H54 (cell line): Measurements from ENCODE around the gene FAM107B.

Source experiments
- DNase-seq: peaks from one replicate; pipeline ENCODE4 v3.0.0; 2011; ENCODE audit warnings: low spot score, mixed read lengths; ENCODE audit not compliant: insufficient read length
- FAIRE-seq: peaks from 3 replicates; lab custom pipeline; 2011; peaks lifted over from hg19 to GRCh38; lab: Jason Lieb, UNC
- POLR2A ChIP-seq: IDR thresholded peaks from 2 replicates; pipeline ENCODE4 v1.6.1; 2011; ENCODE audit warnings: low read depth, mild to moderate bottlenecking, low read length

The FAM107B gene

DNA sequence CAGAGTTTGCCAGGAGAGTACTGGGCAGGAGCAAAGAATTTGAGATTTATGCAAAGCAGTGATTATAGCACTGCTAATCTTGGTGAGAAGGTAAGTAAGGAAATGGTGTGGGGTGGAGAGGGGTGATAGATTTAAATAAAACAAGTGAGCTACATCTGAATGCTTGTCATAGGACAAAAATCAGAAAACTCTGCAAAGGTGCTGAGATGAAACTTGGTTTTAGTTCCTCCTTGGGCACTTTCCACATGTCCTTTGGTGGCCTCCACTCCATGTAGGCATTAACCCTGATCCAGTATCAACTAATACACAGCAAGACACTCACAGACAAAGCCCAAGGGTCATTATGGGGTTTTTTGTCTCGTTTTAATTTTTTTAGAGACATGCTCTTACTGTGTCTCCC, 25.7 kb upstream of the FAM107B start:
- DNase-seq, result no peak
- TF ChIP-seq POLR2A, result no peak
- FAIRE-seq, result no peak

DNA sequence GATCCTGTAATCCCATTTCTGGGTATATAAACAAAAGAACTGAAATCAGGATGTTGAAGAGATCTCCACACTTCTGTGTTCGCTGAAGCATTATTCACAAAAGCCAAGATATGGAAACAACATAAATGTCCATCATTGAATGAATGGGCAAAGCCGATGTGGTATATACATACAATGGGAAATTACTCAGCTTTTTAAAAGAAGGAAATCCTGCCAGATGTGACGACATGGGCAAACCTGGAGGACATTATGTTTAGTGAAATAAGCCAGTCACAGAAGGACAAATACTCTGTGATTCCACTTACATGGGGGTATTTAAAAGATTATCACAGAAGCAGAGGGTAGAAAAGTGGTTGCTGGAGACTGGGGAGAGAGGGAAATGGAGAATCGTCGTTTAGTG, 23.9 kb upstream of the FAM107B start:
- FAIRE-seq (no peak), DNase-seq (no peak)
- TF ChIP-seq POLR2A, result no peak

DNA sequence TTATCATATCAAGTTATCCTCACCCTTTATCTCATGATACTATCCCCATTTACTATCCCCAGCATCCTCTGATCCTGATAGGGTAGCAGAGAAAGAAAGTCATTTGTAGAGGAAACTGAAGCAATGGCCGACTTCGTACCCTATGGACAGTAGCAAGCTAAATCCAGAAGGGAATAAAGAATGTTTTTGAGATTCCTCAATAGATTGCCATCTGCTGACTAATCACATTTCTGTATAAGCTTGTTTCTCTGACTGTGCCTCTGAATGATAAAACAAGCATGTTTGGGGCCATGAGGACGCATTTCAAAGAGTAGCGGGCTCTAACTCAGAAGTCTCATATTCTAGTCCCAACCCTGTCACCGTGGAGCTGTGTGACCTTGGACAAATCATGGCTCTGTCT, 13.2 kb upstream of the FAM107B start:
- DNase-seq (no peak), FAIRE-seq (no peak)
- TF ChIP-seq POLR2A, result no peak

DNA sequence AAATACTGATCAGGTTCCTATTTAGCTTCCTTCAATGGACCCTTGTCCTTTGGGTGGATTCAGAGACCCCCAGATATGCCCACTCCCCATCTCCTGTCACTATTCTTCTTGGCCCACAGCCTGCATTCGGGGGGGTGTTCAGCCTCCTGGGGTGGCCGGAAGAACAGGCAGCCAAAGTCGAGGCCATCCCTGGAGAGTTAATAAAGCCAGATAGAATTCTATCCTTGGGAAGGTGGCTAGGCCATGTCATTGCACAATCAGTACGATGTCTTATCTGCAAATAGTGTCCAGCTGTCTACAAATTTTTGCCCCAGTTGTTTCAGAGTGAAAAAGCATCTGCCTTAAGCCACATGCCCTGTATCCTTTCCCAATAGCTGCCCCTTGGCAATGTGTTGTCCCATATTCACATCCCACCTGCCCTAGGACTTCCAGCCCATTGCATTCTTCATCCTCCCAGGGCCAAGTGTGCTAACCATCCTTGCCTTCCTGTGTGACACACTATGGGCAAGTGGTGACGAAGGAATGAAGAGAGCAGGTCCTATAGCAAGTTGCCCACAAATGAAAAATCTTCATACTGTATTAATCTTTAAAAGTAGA, 9.9 kb upstream of the FAM107B start:
- DNase-seq (no peak), FAIRE-seq (no peak)
- no peak for TF ChIP-seq POLR2A

DNA sequence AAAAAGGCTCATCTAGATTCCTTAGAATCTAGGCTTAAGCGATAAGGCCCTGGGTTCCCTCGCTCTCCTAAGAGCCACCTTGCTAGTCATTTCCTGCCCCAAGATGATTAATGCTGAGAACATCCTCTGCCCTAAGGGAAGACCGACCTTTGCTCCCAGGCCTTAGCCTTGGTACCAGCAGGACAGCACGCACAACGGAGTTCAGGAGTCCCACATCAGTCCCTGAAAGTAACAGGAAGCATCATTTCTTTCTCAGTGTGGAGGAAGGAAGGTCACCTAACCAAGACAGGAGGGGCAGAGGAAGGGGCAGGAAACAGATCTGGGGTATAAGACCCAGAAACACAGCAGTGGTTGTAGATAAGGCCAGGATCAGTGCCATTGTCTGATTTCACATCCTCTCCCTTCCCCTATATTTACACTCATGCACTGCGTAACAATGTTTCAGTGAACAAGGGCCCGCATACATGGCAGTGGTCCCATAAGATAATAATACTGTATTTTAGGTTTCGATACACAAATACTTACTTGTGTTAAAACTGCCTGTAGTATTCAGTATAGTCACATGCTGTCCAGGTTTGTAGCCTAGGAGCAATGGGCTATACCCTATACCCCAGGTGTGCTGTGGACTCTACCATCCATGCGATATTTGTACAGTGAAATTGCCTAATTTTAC, 8.1 kb upstream of the FAM107B start:
- DNase-seq (peak; percentile 66), FAIRE-seq (peak; percentile 91)
- TF ChIP-seq POLR2A, result no peak

DNA sequence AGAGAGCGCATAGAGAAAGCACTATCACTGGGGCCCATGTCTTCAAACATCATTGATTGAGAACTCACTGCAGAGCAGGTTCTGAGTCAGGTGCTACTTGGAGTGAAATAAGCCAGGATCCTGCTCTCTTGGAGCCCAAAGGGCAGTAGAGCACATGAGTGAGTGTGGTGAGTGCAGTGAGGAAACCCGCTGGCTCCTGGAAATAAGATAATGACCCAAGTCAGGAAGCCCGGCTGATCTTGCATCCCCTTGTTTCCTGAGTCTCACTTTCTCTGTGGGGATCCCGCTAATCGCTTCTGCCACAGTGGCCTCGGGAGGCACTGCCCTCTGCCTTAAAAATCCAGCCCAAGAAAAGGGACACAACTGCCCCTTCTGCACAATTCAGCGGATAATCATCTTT, 7.1 kb upstream of the FAM107B start:
- no peak for FAIRE-seq
- TF ChIP-seq POLR2A, result no peak
- no peak for DNase-seq

DNA sequence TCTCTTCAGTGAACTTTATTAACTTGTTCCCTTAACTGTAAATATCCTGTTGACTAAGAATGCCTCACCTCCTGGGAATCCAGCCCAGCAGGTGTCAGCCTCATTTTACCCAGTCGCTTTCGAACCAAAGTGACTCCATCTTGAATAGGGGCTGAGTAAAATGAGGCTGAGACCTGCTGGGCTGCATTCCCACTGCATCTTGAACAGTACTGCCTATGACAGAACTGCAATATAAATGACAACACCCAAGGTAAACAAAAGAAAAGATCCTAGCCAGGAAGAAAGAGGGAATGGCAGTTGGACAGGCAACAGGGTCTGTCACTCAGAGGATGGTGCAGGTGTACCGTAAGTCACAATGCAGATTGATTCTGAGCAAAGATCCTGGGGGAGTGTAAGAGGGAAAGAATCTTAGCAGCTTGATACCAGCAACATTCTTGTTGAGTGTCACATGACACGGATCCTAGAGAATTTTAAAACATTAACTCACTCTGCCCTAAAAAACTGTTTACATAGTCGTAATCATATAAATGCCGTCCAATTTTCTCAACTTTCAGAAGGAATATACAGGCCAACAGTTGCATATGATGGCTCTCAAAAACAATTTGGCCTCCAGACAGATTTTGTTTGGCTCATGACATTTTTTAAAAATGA, 4.4 kb upstream of the FAM107B start:
- FAIRE-seq, result no peak
- no peak for DNase-seq
- no peak for TF ChIP-seq POLR2A

DNA sequence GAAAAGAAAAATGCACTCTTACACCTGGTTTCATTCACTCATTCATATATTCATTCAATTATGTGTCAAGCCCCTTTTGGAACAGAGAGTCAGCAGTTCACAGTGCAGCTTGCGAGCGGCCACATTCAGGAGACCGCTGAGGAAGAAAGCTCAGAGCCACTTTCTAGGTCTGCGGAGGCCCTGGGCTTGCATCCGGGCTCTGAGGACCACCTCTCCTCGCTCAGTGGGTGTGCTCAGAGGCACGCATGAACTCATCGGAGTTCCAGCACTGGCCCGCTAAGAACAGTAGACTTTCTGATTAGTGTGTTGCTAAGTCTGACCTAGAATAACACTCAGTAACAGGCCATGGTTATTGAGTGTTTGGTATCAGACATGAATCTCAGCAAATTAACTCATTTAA, 1.8 kb upstream of the FAM107B start:
- FAIRE-seq, result no peak
- TF ChIP-seq POLR2A, result no peak

DNA sequence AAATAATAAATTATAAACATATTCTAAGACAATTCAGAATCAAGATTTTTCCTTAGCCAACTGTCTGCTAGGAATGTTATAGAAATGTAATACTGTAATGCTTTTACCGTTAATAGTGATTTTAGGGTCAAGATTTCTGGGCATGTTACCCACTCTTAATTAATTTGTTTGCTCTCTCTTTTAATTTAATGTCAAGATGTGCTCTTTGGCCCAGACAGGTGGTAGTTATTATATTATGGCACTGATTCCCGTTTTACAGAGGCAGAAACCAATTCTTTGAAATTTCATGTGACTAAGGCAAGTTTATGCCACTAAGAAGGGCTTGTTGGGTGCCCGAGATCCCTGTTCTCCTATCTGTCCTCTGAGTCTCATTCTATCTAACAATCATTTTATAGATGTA, 959 bp upstream of the FAM107B start:
- no peak for DNase-seq
- no peak for TF ChIP-seq POLR2A
- FAIRE-seq, result no peak

More for the DNA sequence above, 1.8 kb upstream of the FAM107B start:
- DNase-seq, result no peak

DNA sequence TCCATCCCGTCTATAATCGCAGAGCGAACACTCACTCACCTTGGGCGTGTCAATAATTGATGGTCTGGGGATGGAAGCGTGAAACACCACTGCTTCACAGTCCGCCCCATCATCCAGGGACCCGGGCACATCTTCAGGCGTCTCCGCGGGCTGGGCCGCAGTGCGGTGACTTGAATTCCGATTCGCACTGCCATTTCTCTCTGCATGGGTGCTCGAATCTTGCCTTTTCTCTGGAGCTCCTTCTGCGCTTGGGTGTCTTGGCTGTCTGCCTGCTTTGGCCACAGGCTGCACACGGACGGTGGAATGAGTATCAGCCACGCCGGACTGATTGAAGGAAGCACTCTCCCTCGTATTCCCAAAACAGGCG, 500 bp downstream of the FAM107B start:
- no peak for TF ChIP-seq POLR2A
- DNase-seq (no peak), FAIRE-seq (no peak)

DNA sequence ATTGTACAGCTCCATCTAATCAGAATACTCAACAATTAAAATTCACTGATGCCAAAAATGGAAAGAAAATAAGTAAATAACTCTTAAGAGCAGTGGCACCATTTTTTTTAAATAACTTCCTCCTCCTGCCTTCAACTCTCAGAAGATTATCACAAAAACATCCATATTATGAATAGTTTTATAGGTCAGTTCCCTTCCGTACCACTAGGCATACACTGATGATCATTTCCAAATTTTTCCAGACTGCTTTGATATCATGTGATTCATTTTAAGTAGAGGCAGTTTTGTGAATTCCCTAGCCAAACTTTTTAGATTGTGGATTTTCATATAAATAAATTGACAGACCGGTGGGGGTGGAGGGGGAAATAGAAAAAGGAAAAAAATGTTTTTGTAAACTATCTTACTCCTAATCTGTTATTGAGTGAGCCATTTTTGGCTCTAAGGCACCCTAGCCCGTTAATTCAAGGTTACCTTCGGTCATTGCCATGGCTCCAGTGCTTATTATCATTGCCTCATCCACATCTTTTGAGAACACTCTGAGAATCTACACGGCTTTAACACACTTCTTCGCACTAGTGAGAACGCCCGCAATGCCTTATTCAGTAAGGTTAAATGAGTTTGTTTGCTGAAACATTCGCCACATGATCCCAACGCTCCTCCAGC, 1.0 kb downstream of the FAM107B start:
- DNase-seq (no peak), FAIRE-seq (no peak)
- no peak for TF ChIP-seq POLR2A

DNA sequence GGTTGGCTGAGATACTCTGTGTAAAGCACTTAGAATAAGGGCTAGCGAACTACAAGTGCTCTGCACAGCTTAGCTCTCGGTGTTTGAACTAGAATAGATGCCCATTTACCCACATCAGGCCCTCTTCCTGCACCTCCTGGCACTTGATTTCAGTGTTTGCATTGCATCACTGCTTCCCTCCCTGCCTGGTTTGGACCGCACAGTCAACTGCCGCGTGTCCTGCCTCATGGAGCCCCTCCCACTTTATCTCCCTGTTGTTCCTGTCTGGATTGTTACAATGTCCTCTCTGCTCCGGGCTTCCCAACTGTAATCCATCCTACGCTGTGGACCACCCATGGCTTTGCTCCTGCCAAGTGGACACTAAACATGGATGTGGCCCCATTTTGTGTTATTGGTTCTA, 2.3 kb downstream of the FAM107B start:
- no peak for TF ChIP-seq POLR2A
- no peak for DNase-seq
- no peak for FAIRE-seq

DNA sequence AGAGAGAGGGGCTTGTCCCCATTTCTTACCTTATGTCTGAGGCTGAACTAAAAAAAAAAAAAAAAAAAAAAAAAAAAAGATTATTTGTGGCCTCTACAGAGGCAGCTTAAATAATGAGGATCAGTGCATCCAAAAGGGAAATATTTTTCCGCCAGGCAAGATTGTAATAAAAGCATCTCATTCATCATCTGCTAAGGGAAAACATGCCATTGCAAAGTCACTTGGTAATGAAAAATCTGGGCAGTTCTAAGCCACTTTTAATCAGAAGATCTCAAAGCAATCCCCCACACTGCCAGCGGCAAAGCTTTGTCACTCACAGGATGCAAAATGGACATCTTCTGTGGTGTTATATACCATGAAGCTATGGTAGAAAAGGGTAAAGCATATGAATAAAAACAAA, 3.8 kb downstream of the FAM107B start:
- DNase-seq (no peak), FAIRE-seq (no peak)
- TF ChIP-seq POLR2A, result no peak

DNA sequence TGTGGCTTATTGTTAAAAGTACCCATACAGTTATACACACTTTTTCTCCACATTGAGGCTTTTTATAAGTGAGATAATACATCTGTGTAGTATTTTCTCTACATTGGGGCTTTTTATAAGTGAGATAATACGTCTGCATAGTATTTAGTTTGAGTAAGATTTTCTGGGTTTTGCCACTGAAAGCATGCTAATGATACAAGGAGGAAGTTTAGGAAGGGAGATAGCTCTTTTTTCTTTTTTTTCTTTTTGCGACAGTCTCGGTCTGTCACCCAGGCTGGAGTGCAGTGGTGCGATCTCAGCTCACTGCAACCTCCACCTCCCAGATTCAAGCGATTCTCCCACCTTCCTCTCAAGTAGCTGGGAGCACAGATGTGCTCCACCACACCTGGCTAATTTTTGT, 13.3 kb downstream of the FAM107B start:
- TF ChIP-seq POLR2A, result no peak
- no peak for FAIRE-seq
- no peak for DNase-seq

DNA sequence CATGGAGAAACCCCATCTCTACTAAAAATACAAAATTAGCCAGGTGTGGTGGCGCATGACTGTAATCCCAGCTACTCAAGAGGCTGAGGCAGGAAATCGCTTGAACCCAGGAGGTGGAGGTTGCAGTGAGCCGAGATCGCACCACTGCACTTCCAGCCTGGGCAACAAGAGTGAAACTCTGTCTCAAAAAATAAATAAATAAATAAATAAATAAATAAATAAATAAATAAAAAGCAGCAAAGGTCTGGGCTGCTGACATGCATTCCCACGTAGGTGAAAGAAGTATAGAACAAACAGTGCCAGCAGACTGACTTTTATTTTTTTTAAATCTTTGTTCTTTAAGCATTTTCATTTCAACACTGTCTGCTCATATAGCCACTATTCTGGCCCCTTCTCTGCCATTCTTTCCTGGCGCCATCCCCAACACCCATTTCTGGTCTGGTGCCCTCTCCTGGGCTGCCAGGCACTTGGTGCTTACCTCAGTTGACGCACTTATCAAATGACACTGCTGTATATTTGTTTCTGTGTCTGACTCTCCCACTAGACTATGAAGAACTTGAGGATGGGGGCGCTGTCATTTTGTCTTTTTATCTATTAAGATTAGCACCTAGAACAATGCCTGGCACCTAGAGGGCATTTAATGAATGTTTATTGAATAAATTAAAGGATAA, 15.6 kb downstream of the FAM107B start:
- no peak for TF ChIP-seq POLR2A
- DNase-seq, result no peak
- FAIRE-seq, result no peak
